Measurements from ENCODE around the gene KCNK10. TPM values are rescaled to one million over a fixed set of nuclear protein-coding genes. Genes with fewer than 3 reads are reported as not detected.
A peak's percentile ranks its signal among the peaks of the same experiment; 100 is the strongest.
"Not testable (repeated sequence)": the region's sequence is repeated elsewhere in the genome, so short reads cannot be mapped to it uniquely, and the experiment has no call there.

The KCNK10 gene
- total and polyA plus RNA-seq, 11 donors: 0.07 to 0.31 (median 0.20) TPM; not detected in 7

- no peak for TF ChIP-seq POLR2A (IDR thresholded peaks at IDR 0.05)
- TF ChIP-seq CTCF (IDR thresholded peaks at IDR 0.05): no peak
- intact Hi-C loops (cut with DNase I): no loop called here
- Histone ChIP-seq H3K4me3 (no peak overlapping the region), H3K9me3 (no peaks in the 10 kb centered on the region), H3K4me1 (no peaks in the 10 kb centered on the region), H3K36me3 (no peaks in the 10 kb centered on the region), H3K27me3 (peaks cover 0 to 11% (median 0%) of the 10 kb centered on the region in 9 donors), H3K27ac (no peak overlapping the region)
- DNase-seq (no peak), ATAC-seq (peak in 1 of 4 donors; percentile 22)
- WGBS, 4 donors: 62 to 79% (median 73%) methylated on average over 6 of the region's 6 CpGs
Measured at GRCh38 chr14:88264116-88264515, 59.0 kb downstream of the KCNK10 start.

- H3K9me3 ChIP-seq; H3K27me3 ChIP-seq; H3K4me1 ChIP-seq; H3K36me3 ChIP-seq; intact Hi-C loops (cut with DNase I); H3K27ac ChIP-seq; ATAC-seq; DNase-seq; H3K4me3 ChIP-seq: not testable (repeated sequence)
- WGBS, 4 donors: 79 to 89% (median 82%) methylated on average over 3 of the region's 3 CpGs
Measured at GRCh38 chr14:88261302-88261701, 61.8 kb downstream of the KCNK10 start.

GRCh38 chr14:88258021-88258420, 65.0 kb downstream of the KCNK10 start:
- H3K36me3 ChIP-seq: no peaks in the 10 kb centered on the region
- no peaks in the 10 kb centered on the region for H3K4me1 ChIP-seq
- intact Hi-C loops (cut with DNase I): no loop called here
- ATAC-seq (no peak), DNase-seq (no peak)
- no peak overlapping the region for H3K27ac ChIP-seq
- TF ChIP-seq CTCF (IDR thresholded peaks at IDR 0.05): no peak
- TF ChIP-seq POLR2A (IDR thresholded peaks at IDR 0.05): no peak
- peaks cover 0 to 4% (median 0%) of the 10 kb centered on the region in 9 donors for H3K27me3 ChIP-seq
- WGBS, 4 donors: 60 to 80% (median 73%) methylated on average over 4 of the region's 4 CpGs
- H3K9me3 ChIP-seq: no peaks in the 10 kb centered on the region
- H3K4me3 ChIP-seq: no peak overlapping the region

GRCh38 chr14:88256997-88257950, 65.8 kb downstream of the KCNK10 start:
- DNase-seq: no peak
- Histone ChIP-seq H3K9me3 (no peaks in the 10 kb centered on the region), H3K27ac (no peak overlapping the region), H3K36me3 (no peaks in the 10 kb centered on the region), H3K27me3 (peaks cover 0 to 4% (median 0%) of the 10 kb centered on the region in 9 donors), H3K4me3 (no peak overlapping the region), H3K4me1 (no peaks in the 10 kb centered on the region)
- no peak for TF ChIP-seq POLR2A (IDR thresholded peaks at IDR 0.05)
- 61 to 66% (median 64%) methylated on average over 9 of the region's 9 CpGs for WGBS, 4 donors
- ATAC-seq: no peak
- intact Hi-C loops (cut with DNase I): no loop called here

GRCh38 chr14:88255798-88256197, 67.3 kb downstream of the KCNK10 start:
- Histone ChIP-seq H3K4me3 (no peak overlapping the region), H3K36me3 (no peaks in the 10 kb centered on the region), H3K27me3 (peaks cover 0 to 4% (median 0%) of the 10 kb centered on the region in 9 donors), H3K4me1 (no peaks in the 10 kb centered on the region), H3K27ac (no peak overlapping the region), H3K9me3 (no peaks in the 10 kb centered on the region)
- TF ChIP-seq CTCF (IDR thresholded peaks at IDR 0.05) (no peak), POLR2A (IDR thresholded peaks at IDR 0.05) (no peak)
- 50 to 73% (median 65%) methylated on average over 4 of the region's 4 CpGs for WGBS, 4 donors
- DNase-seq: no peak
- ATAC-seq: no peak
- intact Hi-C loops (cut with DNase I): no loop called here
